Spleen (tissue), 7 donors: ENCODE data around the gene LAMC3.

Experiments used
- POLR2AphosphoS5 ChIP-seq, 3 donors: sonication (generic); formaldehyde crosslinking; IDR thresholded peaks; one replicate each; pipeline ENCODE4 v1.5.1; 2017; ENCODE audit warnings: antibody characterized with exemption in 3 of 3
- TF ChIP-seq, protein P1 (sequence below), 11 experiments: fragments of 200-600 bp in 7 of 11; fragments of 450-650 bp in 4 of 11; sonication (generic) in 4 of 11; IDR thresholded peaks in 8 of 11; conservative IDR thresholded peaks in 3 of 11; 1 replicate in 7 of 11; 2 replicates in 4 of 11; pipeline versions ENCODE4 v1.4.0 to v1.8.0; 2016 to 2021; ENCODE audit warnings: antibody characterized with exemption in 11 of 11, inconsistent platforms in 4 of 11, mild to moderate bottlenecking in 1 of 11
- donor health status: DM: no; HTN: no; CAD: no; lungs with moderate emphysema.
- donor health status: DM: no; HTN: no; CAD: no.
- donor health status: DM: no; HTN: no; CAD: no.

DNA sequence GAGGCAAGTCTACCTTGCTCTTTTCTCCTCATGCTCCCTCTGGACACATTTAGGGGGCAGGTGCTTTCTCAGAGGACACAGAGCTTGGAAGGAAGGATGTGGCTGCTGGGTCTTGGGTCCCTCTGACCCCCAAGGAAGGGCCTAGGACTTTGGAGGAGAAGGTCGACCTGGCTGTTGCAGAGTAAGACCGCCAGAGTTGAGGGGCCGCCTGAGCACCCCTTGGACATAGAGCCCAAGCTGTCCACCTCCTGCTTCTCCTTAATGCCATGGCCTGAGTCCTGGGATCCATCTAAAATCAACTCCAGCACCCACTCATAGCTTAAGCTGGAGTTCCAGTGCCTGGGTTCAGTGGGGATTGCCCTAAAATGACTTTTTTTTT lies 20.6 kb downstream of the LAMC3 start:
- TF ChIP-seq, protein P1, sequence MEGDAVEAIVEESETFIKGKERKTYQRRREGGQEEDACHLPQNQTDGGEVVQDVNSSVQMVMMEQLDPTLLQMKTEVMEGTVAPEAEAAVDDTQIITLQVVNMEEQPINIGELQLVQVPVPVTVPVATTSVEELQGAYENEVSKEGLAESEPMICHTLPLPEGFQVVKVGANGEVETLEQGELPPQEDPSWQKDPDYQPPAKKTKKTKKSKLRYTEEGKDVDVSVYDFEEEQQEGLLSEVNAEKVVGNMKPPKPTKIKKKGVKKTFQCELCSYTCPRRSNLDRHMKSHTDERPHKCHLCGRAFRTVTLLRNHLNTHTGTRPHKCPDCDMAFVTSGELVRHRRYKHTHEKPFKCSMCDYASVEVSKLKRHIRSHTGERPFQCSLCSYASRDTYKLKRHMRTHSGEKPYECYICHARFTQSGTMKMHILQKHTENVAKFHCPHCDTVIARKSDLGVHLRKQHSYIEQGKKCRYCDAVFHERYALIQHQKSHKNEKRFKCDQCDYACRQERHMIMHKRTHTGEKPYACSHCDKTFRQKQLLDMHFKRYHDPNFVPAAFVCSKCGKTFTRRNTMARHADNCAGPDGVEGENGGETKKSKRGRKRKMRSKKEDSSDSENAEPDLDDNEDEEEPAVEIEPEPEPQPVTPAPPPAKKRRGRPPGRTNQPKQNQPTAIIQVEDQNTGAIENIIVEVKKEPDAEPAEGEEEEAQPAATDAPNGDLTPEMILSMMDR (IDR thresholded peaks at IDR 0.05 in 8 of 11, conservative IDR thresholded peaks at IDR 0.05 in 3 of 11): no peak
- TF ChIP-seq POLR2AphosphoS5 (IDR thresholded peaks at IDR 0.05): no peak
